Ishikawa (cell line): Measurements from ENCODE around the gene CCR8.

Source experiments
- EP300 ChIP-seq: IDR thresholded peaks from 2 replicates; pipeline ENCODE4 v1.6.1; 2012; ENCODE audit warnings: borderline replicate concordance
- FOXM1 ChIP-seq: IDR thresholded peaks from 2 replicates; pipeline ENCODE4 v1.6.1; 2012; ENCODE audit warnings: low read depth, borderline replicate concordance
- RAD21 ChIP-seq: IDR thresholded peaks from 2 replicates; pipeline ENCODE4 v1.6.1; 2012; ENCODE audit warnings: low read depth
- TF ChIP-seq, protein P1 (sequence below): IDR thresholded peaks from 2 replicates; pipeline ENCODE4 v1.6.1; 2012; ENCODE audit warnings: low read depth, mild to moderate bottlenecking
- TF ChIP-seq, protein P2 (sequence below): IDR thresholded peaks from 2 replicates; pipeline ENCODE4 v1.6.1; 2012

- no peak for TF ChIP-seq EP300
- TF ChIP-seq, protein P1, sequence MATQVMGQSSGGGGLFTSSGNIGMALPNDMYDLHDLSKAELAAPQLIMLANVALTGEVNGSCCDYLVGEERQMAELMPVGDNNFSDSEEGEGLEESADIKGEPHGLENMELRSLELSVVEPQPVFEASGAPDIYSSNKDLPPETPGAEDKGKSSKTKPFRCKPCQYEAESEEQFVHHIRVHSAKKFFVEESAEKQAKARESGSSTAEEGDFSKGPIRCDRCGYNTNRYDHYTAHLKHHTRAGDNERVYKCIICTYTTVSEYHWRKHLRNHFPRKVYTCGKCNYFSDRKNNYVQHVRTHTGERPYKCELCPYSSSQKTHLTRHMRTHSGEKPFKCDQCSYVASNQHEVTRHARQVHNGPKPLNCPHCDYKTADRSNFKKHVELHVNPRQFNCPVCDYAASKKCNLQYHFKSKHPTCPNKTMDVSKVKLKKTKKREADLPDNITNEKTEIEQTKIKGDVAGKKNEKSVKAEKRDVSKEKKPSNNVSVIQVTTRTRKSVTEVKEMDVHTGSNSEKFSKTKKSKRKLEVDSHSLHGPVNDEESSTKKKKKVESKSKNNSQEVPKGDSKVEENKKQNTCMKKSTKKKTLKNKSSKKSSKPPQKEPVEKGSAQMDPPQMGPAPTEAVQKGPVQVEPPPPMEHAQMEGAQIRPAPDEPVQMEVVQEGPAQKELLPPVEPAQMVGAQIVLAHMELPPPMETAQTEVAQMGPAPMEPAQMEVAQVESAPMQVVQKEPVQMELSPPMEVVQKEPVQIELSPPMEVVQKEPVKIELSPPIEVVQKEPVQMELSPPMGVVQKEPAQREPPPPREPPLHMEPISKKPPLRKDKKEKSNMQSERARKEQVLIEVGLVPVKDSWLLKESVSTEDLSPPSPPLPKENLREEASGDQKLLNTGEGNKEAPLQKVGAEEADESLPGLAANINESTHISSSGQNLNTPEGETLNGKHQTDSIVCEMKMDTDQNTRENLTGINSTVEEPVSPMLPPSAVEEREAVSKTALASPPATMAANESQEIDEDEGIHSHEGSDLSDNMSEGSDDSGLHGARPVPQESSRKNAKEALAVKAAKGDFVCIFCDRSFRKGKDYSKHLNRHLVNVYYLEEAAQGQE = no peak
- no peak for TF ChIP-seq RAD21
- no peak for TF ChIP-seq FOXM1
- TF ChIP-seq, protein P2, sequence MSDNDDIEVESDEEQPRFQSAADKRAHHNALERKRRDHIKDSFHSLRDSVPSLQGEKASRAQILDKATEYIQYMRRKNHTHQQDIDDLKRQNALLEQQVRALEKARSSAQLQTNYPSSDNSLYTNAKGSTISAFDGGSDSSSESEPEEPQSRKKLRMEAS = no peak
Observed at GRCh38 chr3:39332525-39332924, 3.0 kb downstream of the CCR8 start.
